HEK293T (cell line): Measurements from ENCODE around the gene DMRTC2.
A peak's percentile ranks its signal among the peaks of the same experiment; 100 is the strongest.
"Not testable (repeated sequence)": the region's sequence is repeated elsewhere in the genome, so short reads cannot be mapped to it uniquely, and the experiment has no call there.

Experiments used
- CTCF ChIA-PET: fragments of 350-600 bp; formaldehyde crosslinking; extraction: SDS; loops from one replicate; lab custom pipeline; 2021; ENCODE audit warnings: antibody characterized with exemption, inconsistent platforms; lab: Yijun Ruan, JAX
- POLR2A ChIA-PET: fragments of 350-600 bp; formaldehyde crosslinking; extraction: SDS; loops from one replicate; lab custom pipeline; 2020; ENCODE audit warnings: antibody characterized with exemption, inconsistent platforms; lab: Yijun Ruan, JAX
- DNase-seq: peaks from one replicate; pipeline ENCODE4 v3.0.0; 2012; ENCODE audit warnings: mixed read lengths; ENCODE audit errors: extremely low spot score
- ARNT ChIP-seq: fragments of 450-650 bp; IDR thresholded peaks from 2 replicates; pipeline ENCODE4 v1.6.1; 2017; ENCODE audit warnings: mild to moderate bottlenecking
- BHLHE40 ChIP-seq: fragments of 450-650 bp; IDR thresholded peaks from 2 replicates; pipeline ENCODE4 v1.6.1; 2016; ENCODE audit warnings: mild to moderate bottlenecking, moderate library complexity, borderline replicate concordance
- ELF4 ChIP-seq: fragments of 450-650 bp; IDR thresholded peaks from 2 replicates; pipeline ENCODE4 v1.6.1; 2017; ENCODE audit warnings: antibody characterized with exemption
- FOXA1 ChIP-seq: fragments of 450-650 bp; IDR thresholded peaks from 2 replicates; pipeline ENCODE4 v1.6.1; 2016; ENCODE audit warnings: mild to moderate bottlenecking
- FOXK2 ChIP-seq: fragments of 450-650 bp; IDR thresholded peaks from 2 replicates; pipeline ENCODE4 v1.6.1; 2016; ENCODE audit warnings: mild to moderate bottlenecking
- FOXM1 ChIP-seq: fragments of 450-650 bp; IDR thresholded peaks from 2 replicates; pipeline ENCODE4 v1.6.1; 2017; ENCODE audit warnings: mild to moderate bottlenecking, borderline replicate concordance
- L3MBTL2 ChIP-seq: fragments of 450-650 bp; conservative IDR thresholded peaks from 2 replicates; pipeline ENCODE4 v1.6.1; 2016; ENCODE audit warnings: mild to moderate bottlenecking
- LEF1 ChIP-seq: fragments of 450-650 bp; IDR thresholded peaks from 2 replicates; pipeline ENCODE4 v1.6.1; 2017; ENCODE audit warnings: mild to moderate bottlenecking, borderline replicate concordance
- NFRKB ChIP-seq: fragments of 450-650 bp; IDR thresholded peaks from 2 replicates; pipeline ENCODE4 v1.6.1; 2016; ENCODE audit warnings: mild to moderate bottlenecking, moderate library complexity
- SP1 ChIP-seq: fragments of 450-650 bp; IDR thresholded peaks from 2 replicates; pipeline ENCODE4 v1.6.1; 2017
- SUZ12 ChIP-seq: fragments of 450-650 bp; IDR thresholded peaks from 2 replicates; pipeline ENCODE4 v1.6.1; 2016; ENCODE audit warnings: mild to moderate bottlenecking
- TARDBP ChIP-seq: fragments of 450-650 bp; IDR thresholded peaks from 2 replicates; pipeline ENCODE4 v1.6.1; 2016
- ZNF384 ChIP-seq: fragments of 450-650 bp; IDR thresholded peaks from 2 replicates; pipeline ENCODE4 v1.6.1; 2016
- TF ChIP-seq, protein P1 (sequence below): fragments of 450-650 bp; IDR thresholded peaks from 2 replicates; pipeline ENCODE4 v1.6.1; 2016

DMRTC2 gene

DNA sequence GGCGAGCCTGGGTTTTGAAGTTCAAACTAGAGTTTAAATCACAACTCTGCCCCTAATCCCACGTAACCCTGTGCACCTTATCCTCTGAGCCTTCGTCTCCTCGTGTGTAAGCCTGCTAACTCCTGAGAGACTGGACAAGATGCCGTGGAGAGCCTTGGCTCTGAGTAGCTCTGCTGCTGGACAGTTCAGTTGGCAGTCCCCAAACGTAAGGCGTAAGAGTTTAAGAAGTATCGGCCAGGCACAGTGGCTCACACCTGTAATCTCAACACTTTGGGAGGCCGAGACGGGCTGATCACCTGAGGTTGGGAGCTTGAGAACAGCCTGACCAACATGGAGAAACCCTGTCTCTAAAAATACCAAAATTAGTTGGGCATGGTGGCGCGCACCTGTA lies 27.5 kb downstream of the DMRTC2 start:
- TF ChIP-seq SUZ12 (no peak), BHLHE40 (0 out of 2 replicates have a peak, but pooled peaks have one; percentile 16)
- ChIA-PET POLR2A (interaction anchor here (1.2 to 4.1 kb wide), 3 partner anchors 13 to 509 kb away, joined by 3 to 43 read pairs (median 15); partner anchors contain the start of genes B9D2, RABAC1 and RPS19), CTCF (interaction anchor here (0.8 to 2.1 kb wide), 4 partner anchors 69 to 163 kb away, joined by 3 to 9 read pairs (median 3); no protein-coding TSS in a partner anchor)
- no peak for DNase-seq

DNA sequence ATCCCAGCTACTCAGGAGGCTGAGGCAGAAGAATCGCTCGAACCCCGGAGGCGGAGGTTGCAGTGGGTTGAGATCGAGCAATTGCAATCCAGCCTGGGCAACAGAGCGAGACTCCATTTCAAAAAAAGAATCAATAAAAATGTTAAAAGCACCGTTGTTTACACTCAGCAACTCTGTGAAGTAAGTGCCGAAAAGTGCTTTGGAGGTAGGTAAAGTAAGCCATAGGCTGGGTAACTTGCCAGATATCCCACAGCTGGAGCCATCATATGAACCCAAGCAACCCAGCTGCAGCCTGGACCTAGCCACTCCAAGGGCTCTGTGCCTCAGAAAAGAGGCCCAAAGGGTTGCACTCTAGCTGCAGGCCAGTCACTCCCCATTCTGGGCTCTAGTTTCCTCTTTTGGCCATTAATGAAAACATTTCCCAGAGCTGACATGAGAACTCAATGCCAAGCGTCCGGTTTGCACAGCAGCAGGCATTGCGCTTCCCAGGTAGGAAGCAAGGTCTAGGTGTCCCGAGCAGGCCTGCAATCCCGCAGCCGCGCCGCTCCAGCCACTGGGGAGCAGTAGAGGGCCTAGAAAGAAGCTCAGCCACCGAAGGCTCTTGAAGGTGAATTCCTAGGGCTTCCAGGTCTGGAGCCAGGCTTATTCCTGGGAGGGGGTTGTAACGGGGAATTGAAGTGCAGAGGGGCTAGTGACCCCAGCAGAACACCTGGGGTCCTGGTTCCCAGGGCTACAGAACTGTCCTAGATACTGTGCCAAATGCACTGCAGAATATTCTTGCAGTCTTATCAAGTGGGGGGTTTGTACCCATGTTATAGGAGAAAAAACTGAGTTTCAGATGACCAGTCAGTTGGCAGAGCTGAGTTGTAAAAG lies 28.2 kb downstream of the DMRTC2 start:
- ChIA-PET CTCF (interaction anchor here (0.8 to 2.1 kb wide), 6 partner anchors 9 to 162 kb away, joined by 3 to 9 read pairs (median 3); no protein-coding TSS in a partner anchor), POLR2A (interaction anchor here (0.8 to 4.1 kb wide), 7 partner anchors 10 to 509 kb away, joined by 3 to 43 read pairs (median 4); partner anchors contain the start of genes B9D2, RABAC1 and RPS19)
- DNase-seq: peak; percentile 69
- TF ChIP-seq SUZ12: no peak
- no peak for TF ChIP-seq ZNF384
- TF ChIP-seq TARDBP: no peak
- TF ChIP-seq FOXK2: no peak

DNA sequence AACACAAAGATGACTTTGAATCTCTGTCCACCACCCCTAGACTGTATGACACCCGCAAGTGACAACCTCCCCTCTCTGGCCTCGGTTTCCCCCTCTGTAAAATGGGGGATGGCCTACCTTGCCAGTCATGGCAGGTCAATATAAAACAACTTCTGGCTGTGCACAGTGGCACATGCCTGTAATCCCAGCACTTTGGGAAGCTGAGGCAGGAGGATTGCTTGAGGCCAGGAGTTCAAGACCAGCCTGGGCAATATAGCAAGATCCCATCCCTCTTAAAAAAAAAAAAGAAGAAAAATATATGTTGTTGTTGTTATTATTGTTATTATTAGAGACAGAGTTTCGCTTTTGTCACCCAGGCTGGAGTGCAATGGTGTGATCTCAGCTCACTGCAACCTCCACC lies 31.1 kb downstream of the DMRTC2 start:
- CTCF ChIA-PET: interaction anchor here (0.8 to 1.2 kb wide), 2 partner anchors 58 to 152 kb away, joined by 3 read pairs; no protein-coding TSS in a partner anchor
- DNase-seq, POLR2A ChIA-PET: not testable (repeated sequence)

DNA sequence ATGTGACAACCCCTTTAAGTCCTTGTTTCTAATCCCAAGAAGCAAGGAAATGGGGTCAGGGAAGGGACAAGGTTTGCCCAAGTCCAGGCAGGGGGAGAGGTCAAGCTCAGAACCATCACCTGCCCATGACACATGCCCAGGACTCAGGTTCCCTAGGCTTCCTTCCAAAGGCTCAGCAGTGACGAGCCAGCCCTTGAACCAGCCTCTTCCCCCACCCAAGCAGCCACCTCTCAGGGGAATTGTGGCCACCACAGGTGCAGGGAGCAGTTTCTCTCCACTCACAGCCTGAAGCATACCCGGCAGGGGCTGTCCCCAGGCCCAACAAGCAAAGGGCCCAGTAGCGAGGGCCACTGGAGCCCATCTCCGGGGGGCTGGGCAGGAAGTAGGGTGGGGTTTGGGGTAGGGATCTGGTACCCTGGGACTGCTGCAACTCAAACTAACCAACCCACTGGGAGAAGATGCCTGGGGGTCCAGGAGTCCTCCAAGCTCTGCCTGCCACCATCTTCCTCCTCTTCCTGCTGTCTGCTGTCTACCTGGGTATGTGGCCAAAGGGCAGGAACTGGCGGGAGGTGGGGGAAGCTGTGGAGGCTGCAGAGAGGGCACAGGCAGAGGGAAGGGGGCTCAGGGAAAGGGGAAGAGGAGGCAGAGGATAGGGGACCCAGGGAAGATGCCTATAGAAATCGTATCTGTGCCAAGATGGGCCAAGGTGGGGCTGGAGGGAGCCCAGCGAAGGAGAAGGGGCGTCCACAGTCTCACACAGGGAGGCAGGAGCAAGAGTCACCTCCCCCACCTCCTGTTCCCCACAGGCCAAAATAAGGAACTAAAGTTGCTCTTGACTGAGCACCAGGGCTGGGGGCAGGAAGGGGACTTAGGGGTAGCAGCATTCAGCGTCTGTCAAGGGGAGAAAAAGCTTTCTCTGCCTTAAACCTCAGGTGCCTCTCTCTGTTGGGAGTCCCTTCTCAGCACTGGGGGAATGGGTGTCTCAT lies 32.3 kb downstream of the DMRTC2 start, which contains the start of gene CD79A:
Gene CD79A (plus strand): TSS at position 433 of the 986 bp plus-strand sequence. CDS start 26 bp downstream, at position 459.
- TF ChIP-seq LEF1 (no peak), ARNT (no peak), ELF4 (no peak), ZNF384 (no peak)
- POLR2A ChIA-PET: no interaction called here
- CTCF ChIA-PET: interaction anchor here (1.2 kb wide), 1 partner anchor 57 kb away, joined by 3 read pairs; no protein-coding TSS in a partner anchor
- DNase-seq: no peak

DNA sequence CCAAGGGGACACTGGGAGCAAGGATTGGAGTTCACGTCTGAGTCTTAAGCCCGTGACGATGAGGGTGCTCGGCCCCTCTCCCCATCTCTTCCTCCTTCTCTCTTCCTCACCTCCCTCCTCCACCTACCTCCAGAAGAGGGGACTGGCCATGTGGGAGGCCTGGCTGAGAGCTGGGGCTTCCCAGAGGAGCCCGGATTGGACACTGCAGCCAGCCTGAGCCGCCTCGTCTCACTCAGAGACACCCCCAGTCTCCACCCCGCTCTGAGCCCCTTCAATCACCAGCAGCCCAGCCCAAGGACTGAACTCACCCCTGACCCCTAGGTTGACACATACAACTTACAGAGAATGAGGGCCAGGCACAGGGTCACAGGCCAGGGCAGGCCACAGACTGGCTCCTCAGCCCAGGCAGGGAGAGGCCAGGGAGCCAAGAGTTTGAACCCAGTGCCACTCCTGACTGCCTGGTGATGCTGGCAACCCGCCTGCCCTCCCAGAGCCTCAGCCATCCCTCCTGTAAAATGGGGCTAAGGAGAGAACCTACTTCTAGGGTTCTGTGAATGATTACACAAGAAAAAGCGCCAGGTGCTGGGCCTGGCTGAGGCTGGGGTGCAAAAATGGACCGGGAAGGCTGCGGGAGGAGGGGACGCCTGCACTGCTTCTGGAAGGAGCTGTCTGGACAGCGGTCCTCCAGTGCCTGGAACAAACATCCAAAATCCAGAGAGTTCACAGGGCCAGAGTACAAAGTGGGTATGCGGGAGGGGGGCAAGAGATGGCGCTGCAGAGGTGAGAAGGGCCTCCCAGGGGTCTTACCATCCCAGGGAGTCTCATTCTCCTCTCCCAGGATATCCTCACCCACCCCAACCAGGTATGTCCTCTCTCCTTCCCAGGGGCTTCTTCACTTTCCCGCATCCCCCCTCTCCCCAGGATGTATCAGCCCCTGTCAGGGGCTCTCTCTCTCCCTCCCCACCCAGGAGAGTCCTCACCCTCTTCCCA lies 33.4 kb downstream of the DMRTC2 start:
- CTCF ChIA-PET: no interaction called here
- no peak for DNase-seq
- TF ChIP-seq FOXK2 (no peak), NFRKB (no peak), FOXM1 (no peak), L3MBTL2 (no peak), SP1 (no peak), ELF4 (no peak)
- POLR2A ChIA-PET: no interaction called here

DNA sequence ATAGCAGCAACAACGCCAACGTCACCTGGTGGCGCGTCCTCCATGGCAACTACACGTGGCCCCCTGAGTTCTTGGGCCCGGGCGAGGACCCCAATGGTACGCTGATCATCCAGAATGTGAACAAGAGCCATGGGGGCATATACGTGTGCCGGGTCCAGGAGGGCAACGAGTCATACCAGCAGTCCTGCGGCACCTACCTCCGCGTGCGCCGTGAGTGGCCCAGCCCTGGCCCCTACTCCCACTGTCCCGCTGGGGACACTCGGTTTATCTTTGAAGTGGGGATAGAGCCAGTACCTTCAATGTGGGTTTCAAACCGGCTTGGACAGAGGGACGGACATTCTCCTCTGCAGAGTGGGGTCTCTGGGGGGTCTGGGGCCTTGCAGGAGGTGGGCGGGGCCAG lies 34.2 kb downstream of the DMRTC2 start:
- CTCF ChIA-PET: no interaction called here
- POLR2A ChIA-PET: no interaction called here
- TF ChIP-seq, protein P1, sequence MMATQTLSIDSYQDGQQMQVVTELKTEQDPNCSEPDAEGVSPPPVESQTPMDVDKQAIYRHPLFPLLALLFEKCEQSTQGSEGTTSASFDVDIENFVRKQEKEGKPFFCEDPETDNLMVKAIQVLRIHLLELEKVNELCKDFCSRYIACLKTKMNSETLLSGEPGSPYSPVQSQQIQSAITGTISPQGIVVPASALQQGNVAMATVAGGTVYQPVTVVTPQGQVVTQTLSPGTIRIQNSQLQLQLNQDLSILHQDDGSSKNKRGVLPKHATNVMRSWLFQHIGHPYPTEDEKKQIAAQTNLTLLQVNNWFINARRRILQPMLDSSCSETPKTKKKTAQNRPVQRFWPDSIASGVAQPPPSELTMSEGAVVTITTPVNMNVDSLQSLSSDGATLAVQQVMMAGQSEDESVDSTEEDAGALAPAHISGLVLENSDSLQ: no peak
- no peak for TF ChIP-seq FOXA1
- TF ChIP-seq ZNF384: no peak
- no peak for TF ChIP-seq FOXM1
- TF ChIP-seq BHLHE40: no peak
- TF ChIP-seq ELF4: no peak
- no peak for DNase-seq

DNA sequence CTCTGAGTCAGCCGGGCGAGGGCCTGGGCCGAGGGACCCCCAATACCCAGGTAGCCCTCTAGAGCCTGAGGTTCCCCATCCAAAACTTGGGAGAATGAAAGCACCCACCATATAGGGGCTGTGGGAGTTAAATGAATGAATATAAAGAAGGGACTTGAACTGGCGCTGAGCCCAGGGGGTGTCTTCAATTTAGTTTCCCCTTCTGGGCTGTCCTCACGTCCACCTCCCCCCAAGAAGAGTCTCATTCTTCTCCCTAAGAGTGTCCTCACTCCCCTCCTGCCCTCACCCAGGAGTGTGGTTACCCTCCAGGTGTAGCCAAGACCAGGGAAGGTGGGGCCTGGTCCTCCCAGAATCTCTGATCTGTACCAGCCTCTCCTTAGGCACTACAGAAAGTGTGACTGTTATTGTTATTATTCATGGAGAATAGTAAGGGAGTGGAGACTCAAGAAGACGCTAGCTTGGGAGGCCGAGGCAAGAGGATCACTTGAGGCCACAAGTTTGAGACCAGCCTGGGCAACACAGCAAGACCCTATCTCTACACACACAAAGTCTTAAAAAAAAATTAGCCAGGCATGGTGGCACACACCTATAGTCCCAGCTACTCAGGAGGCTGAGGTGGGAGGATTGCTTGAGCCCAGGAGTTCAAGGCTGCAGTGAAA lies 35.0 kb downstream of the DMRTC2 start:
- ChIA-PET CTCF (no interaction called here), POLR2A (interaction anchor here (1.7 kb wide), 1 partner anchor 20 kb away, joined by 5 read pairs; the partner anchor contains the start of gene RPS19)
- no peak for DNase-seq
- TF ChIP-seq, protein P1: no peak
